Fibroblast of lung (primary cell): Measurements from ENCODE around the gene LBH. TPM values are rescaled to one million over a fixed set of nuclear protein-coding genes. Genes with fewer than 3 reads are reported as not detected.

Experiments
- DNase-seq, 2 donors: peaks; one replicate each; pipeline versions ENCODE4 v3.0.0 to v3.0.0-alpha.2; 2010; ENCODE audit warnings: low read depth in 2 of 2
- H2AFZ ChIP-seq: 2 replicates; pipeline ENCODE4 v1.5.1; 2012; ENCODE audit warnings: low read length, control low read depth, inconsistent platforms
- H3K27ac ChIP-seq: 2 replicates; pipeline ENCODE4 v1.5.1; 2011; ENCODE audit warnings: low read length, control low read depth; ENCODE audit not compliant: insufficient read depth
- H3K27me3 ChIP-seq: 2 replicates; pipeline ENCODE4 v1.5.1; 2011; ENCODE audit warnings: mild to moderate bottlenecking, low read length; ENCODE audit not compliant: control insufficient read depth, insufficient read depth
- H3K36me3 ChIP-seq: 2 replicates; pipeline ENCODE4 v1.5.1; 2011; ENCODE audit warnings: low read length; ENCODE audit not compliant: control insufficient read depth, insufficient read depth
- H3K4me1 ChIP-seq: 2 replicates; pipeline ENCODE4 v1.5.1; 2011; ENCODE audit warnings: low read length; ENCODE audit not compliant: control insufficient read depth, insufficient read depth; ENCODE audit errors: extremely low read depth
- H3K4me2 ChIP-seq: 2 replicates; pipeline ENCODE4 v1.5.1; 2011; ENCODE audit warnings: low read length, control low read depth; ENCODE audit not compliant: insufficient read depth; ENCODE audit errors: extremely low read depth
- H3K4me3 ChIP-seq, 4 experiments: fragments of 200-600 bp in 1 of 4; sonication (generic) in 1 of 4; replicated peaks in 1 of 4; 2 replicates each; pipeline ENCODE4 v1.5.1; 2011 to 2016; ENCODE audit warnings: low read length in 4 of 4, low read depth in 3 of 4, mild to moderate bottlenecking in 3 of 4, control low read depth in 2 of 4, inconsistent platforms in 1 of 4, mixed read lengths in 1 of 4; ENCODE audit not compliant: insufficient read depth in 1 of 4; ENCODE audit errors: control extremely low read depth in 1 of 4
- H3K79me2 ChIP-seq: 2 replicates; pipeline ENCODE4 v1.5.1; 2012; ENCODE audit warnings: mild to moderate bottlenecking, low read length, inconsistent platforms; ENCODE audit not compliant: control insufficient read depth, insufficient read depth
- H3K9ac ChIP-seq: 2 replicates; pipeline ENCODE4 v1.5.1; 2011; ENCODE audit warnings: mild to moderate bottlenecking, low read length, control low read depth; ENCODE audit not compliant: insufficient read depth
- H3K9me3 ChIP-seq: 2 replicates; pipeline ENCODE4 v1.5.1; 2012; ENCODE audit warnings: low read depth, low read length; ENCODE audit not compliant: control insufficient read depth, insufficient read depth
- H4K20me1 ChIP-seq: 2 replicates; pipeline ENCODE4 v1.5.1; 2011; ENCODE audit warnings: low read length; ENCODE audit not compliant: control insufficient read depth, insufficient read depth; ENCODE audit errors: extremely low read depth
- EZH2 ChIP-seq: IDR thresholded peaks from 2 replicates; pipeline ENCODE4 v1.5.1; 2012; ENCODE audit warnings: low read length, control low read depth, mild to moderate bottlenecking; ENCODE audit errors: missing control alignments
- polyA plus RNA-seq, 2 donors: library from polyadenylated mRNA; depleted of rRNA in 1 of 2; stranded (reverse) in 1 of 2; unstranded in 1 of 2; fragments of >200 nt; gene quantifications; 2 replicates each; pipeline ENCODE4 v1.2.1, GENCODE V29; 2011 to 2012; ENCODE audit warnings: missing spikeins in 1 of 2
- total RNA-seq: library from RNA; depleted of rRNA; stranded (reverse); fragments of >200 nt; gene quantifications from 2 replicates; pipeline ENCODE4 v1.2.1, GENCODE V29; 2014
- TF ChIP-seq, protein P1 (sequence below), 2 donors: IDR thresholded peaks in 1 of 2; conservative IDR thresholded peaks in 1 of 2; 1 replicate in 1 of 2; 2 replicates in 1 of 2; pipeline ENCODE4 v1.5.1; 2011 to 2012; ENCODE audit warnings: low read length in 2 of 2, control low read depth in 1 of 2, inconsistent platforms in 1 of 2, low read depth in 1 of 2, mild to moderate bottlenecking in 1 of 2

LBH gene
- total and polyA plus RNA-seq, 2 donors (not counting 1 experiment from before 2014, with no cell fraction given): 604 to 926 TPM

DNA sequence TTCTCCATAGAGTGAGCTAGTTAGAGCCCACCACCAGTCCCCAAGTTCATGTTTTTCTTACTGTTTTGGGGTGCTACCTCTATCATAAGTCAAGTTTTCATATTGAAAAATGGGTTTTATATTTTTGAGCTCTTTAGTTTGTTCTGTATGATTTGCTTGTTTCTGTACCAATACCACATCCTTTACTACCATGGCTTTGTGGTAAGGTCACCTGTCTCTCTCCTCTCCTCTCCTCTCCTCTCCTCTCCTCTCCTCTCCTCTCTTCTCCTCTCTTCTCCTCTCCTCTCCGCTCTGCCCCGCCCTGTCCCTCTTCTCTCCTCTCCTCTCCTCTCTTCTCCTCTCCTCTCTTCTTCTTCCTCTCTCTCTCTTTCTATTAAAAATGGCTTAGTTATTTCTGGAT lies 22.1 kb upstream of the LBH start:
- H2AFZ ChIP-seq: no peak overlapping the region
- no peak for TF ChIP-seq EZH2
- TF ChIP-seq, protein P1, sequence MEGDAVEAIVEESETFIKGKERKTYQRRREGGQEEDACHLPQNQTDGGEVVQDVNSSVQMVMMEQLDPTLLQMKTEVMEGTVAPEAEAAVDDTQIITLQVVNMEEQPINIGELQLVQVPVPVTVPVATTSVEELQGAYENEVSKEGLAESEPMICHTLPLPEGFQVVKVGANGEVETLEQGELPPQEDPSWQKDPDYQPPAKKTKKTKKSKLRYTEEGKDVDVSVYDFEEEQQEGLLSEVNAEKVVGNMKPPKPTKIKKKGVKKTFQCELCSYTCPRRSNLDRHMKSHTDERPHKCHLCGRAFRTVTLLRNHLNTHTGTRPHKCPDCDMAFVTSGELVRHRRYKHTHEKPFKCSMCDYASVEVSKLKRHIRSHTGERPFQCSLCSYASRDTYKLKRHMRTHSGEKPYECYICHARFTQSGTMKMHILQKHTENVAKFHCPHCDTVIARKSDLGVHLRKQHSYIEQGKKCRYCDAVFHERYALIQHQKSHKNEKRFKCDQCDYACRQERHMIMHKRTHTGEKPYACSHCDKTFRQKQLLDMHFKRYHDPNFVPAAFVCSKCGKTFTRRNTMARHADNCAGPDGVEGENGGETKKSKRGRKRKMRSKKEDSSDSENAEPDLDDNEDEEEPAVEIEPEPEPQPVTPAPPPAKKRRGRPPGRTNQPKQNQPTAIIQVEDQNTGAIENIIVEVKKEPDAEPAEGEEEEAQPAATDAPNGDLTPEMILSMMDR (conservative IDR thresholded peaks at IDR 0.05 in 1 of 2, IDR thresholded peaks at IDR 0.05 in 1 of 2; ENCODE audit: low read depth in 1 of 2, low read length in 2 of 2): no peak
- H3K9me3 ChIP-seq: no peaks in the 10 kb centered on the region
- no peak for DNase-seq
- H3K4me3 ChIP-seq: no peak overlapping the region
- no peaks in the 10 kb centered on the region for H4K20me1 ChIP-seq
- H3K4me2 ChIP-seq: no peak overlapping the region
- no peak overlapping the region for H3K9ac ChIP-seq
- H3K4me1 ChIP-seq: no peaks in the 10 kb centered on the region
- no peak overlapping the region for H3K27ac ChIP-seq
- H3K27me3 ChIP-seq: peaks cover 5% of the 10 kb centered on the region
- H3K36me3 ChIP-seq: no peaks in the 10 kb centered on the region
- no peaks in the 10 kb centered on the region for H3K79me2 ChIP-seq

DNA sequence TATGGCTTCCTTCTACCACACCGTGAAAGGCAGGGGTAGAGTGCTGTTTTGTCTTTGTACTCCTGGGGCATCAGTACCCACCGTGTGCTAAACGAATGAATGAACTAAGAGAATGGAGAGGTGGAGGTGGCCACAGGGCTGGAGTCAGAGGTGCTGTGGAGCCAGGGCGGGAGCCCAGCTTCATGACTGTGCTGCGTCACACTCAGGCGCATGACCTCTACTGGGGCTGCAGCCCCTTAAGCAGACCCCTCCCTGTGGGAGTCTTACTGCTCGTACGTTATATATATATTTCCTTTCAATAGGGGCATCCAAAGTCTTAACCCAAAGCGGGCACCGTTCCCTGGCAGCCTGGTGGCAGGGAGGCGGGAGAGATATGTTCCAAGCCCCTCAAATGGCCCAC lies 18.0 kb upstream of the LBH start:
- Histone ChIP-seq H3K9ac (no peak overlapping the region), H3K4me2 (no peak overlapping the region), H3K4me1 (no peaks in the 10 kb centered on the region), H3K79me2 (no peaks in the 10 kb centered on the region), H3K36me3 (no peaks in the 10 kb centered on the region), H3K9me3 (no peaks in the 10 kb centered on the region), H3K4me3 (no peak overlapping the region), H3K27me3 (no peaks in the 10 kb centered on the region), H3K27ac (no peak overlapping the region), H4K20me1 (no peaks in the 10 kb centered on the region), H2AFZ (no peak overlapping the region)
- TF ChIP-seq EZH2: no peak
- TF ChIP-seq, protein P1 (conservative IDR thresholded peaks at IDR 0.05 in 1 of 2, IDR thresholded peaks at IDR 0.05 in 1 of 2; ENCODE audit: low read depth in 1 of 2, low read length in 2 of 2): no peak
- no peak for DNase-seq

DNA sequence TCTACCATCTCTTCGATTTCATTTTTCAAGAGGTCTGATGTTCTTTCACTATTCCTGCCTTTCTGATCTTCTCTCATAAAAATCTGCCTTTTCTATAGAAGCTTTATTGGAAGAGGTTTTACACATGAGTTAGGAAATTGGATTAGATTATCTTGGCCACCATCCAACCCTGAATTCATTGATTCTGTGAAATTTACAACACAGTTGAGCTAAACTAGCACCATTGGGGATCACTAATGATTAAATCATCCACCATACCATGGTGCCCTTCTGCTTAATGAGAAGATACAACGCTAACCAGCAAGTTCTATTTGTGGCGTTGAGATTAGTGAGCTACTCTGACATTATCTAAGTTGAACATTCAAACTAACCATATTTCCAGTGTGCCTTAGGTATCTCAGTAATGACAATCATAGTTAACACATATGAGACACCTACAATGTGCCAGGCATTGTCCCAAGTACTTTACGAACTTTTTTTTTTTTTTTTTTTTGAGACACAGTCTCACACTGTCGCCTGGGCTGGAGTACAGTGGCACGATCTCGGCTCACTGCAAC lies 17.3 kb upstream of the LBH start:
- Histone ChIP-seq H3K27me3 (no peaks in the 10 kb centered on the region), H3K9ac (no peak overlapping the region), H3K9me3 (no peaks in the 10 kb centered on the region), H2AFZ (no peak overlapping the region), H4K20me1 (no peaks in the 10 kb centered on the region), H3K27ac (no peak overlapping the region), H3K4me1 (no peaks in the 10 kb centered on the region), H3K79me2 (no peaks in the 10 kb centered on the region), H3K36me3 (no peaks in the 10 kb centered on the region), H3K4me2 (no peak overlapping the region), H3K4me3 (no peak overlapping the region)
- TF ChIP-seq, protein P1 (conservative IDR thresholded peaks at IDR 0.05 in 1 of 2, IDR thresholded peaks at IDR 0.05 in 1 of 2; ENCODE audit: low read depth in 1 of 2, low read length in 2 of 2): no peak
- no peak for TF ChIP-seq EZH2
- no peak for DNase-seq
